Measurements from ENCODE around the gene TMCO4.

TMCO4 gene

GRCh38 chr1:19655718-19656080 is 144.0 kb downstream of the TMCO4 start:
- Histone ChIP-seq H3K27me3 (ENCODE audit: control insufficient read depth in 1 of 2, insufficient read depth in 2 of 2, low read length in 2 of 2) (no peaks in the 10 kb centered on the region), H3K9me3 (ENCODE audit: control insufficient read depth in 1 of 2, low read length in 2 of 2) (no peaks in the 10 kb centered on the region), H3K4me3 (ENCODE audit: low read depth in 1 of 2, low read length in 2 of 2) (no peak overlapping the region), H3K4me1 (ENCODE audit: control insufficient read depth in 1 of 2, insufficient read depth in 2 of 2, low read length in 2 of 2) (peaks cover 25 to 32% of the 10 kb centered on the region in 2 donors), H3K36me3 (ENCODE audit: control insufficient read depth in 1 of 2, insufficient read depth in 2 of 2, low read length in 2 of 2) (peaks cover 12 to 51% of the 10 kb centered on the region in 2 donors), H3K27ac (ENCODE audit: low read depth, low read length) (no peak overlapping the region), H3K9ac (ENCODE audit: low read depth in 1 of 2, low read length in 2 of 2) (no peak overlapping the region)

- H3K27me3 ChIP-seq (ENCODE audit: control insufficient read depth in 1 of 2, insufficient read depth in 2 of 2, low read length in 2 of 2): no peaks in the 10 kb centered on the region
- peaks cover 31 to 38% of the 10 kb centered on the region in 2 donors for H3K4me1 ChIP-seq (ENCODE audit: control insufficient read depth in 1 of 2, insufficient read depth in 2 of 2, low read length in 2 of 2)
- peak overlapping the region in 1 of 2 donors; percentile 11 for H3K9ac ChIP-seq (ENCODE audit: low read depth in 1 of 2, low read length in 2 of 2)
- no peak overlapping the region for H3K4me3 ChIP-seq (ENCODE audit: low read depth in 1 of 2, low read length in 2 of 2)
- no peak overlapping the region for H3K27ac ChIP-seq (ENCODE audit: low read depth, low read length)
- no peaks in the 10 kb centered on the region for H3K9me3 ChIP-seq (ENCODE audit: control insufficient read depth in 1 of 2, low read length in 2 of 2)
- peaks cover 12 to 51% of the 10 kb centered on the region in 2 donors for H3K36me3 ChIP-seq (ENCODE audit: control insufficient read depth in 1 of 2, insufficient read depth in 2 of 2, low read length in 2 of 2)
Observed at GRCh38 chr1:19654886-19655717, 144.6 kb downstream of the TMCO4 start.

GRCh38 chr1:19654386-19654785 is 145.3 kb downstream of the TMCO4 start:
- H3K4me3 ChIP-seq (ENCODE audit: low read depth in 1 of 2, low read length in 2 of 2): no peak overlapping the region
- H3K9ac ChIP-seq (ENCODE audit: low read depth in 1 of 2, low read length in 2 of 2): peak overlapping the region in 1 of 2 donors; percentile 11
- H3K9me3 ChIP-seq (ENCODE audit: control insufficient read depth in 1 of 2, low read length in 2 of 2): no peaks in the 10 kb centered on the region
- H3K27me3 ChIP-seq (ENCODE audit: control insufficient read depth in 1 of 2, insufficient read depth in 2 of 2, low read length in 2 of 2): no peaks in the 10 kb centered on the region
- H3K4me1 ChIP-seq (ENCODE audit: control insufficient read depth in 1 of 2, insufficient read depth in 2 of 2, low read length in 2 of 2): peaks cover 35 to 38% of the 10 kb centered on the region in 2 donors
- H3K36me3 ChIP-seq (ENCODE audit: control insufficient read depth in 1 of 2, insufficient read depth in 2 of 2, low read length in 2 of 2): peaks cover 12 to 51% of the 10 kb centered on the region in 2 donors
- H3K27ac ChIP-seq (ENCODE audit: low read depth, low read length): no peak overlapping the region

- Histone ChIP-seq H3K27ac (ENCODE audit: low read depth, low read length) (no peak overlapping the region), H3K9ac (ENCODE audit: low read depth in 1 of 2, low read length in 2 of 2) (peak overlapping the region; percentile 47 to 52), H3K36me3 (ENCODE audit: control insufficient read depth in 1 of 2, insufficient read depth in 2 of 2, low read length in 2 of 2) (peaks cover 10 to 31% of the 10 kb centered on the region in 2 donors), H3K27me3 (ENCODE audit: control insufficient read depth in 1 of 2, insufficient read depth in 2 of 2, low read length in 2 of 2) (no peaks in the 10 kb centered on the region), H3K9me3 (ENCODE audit: control insufficient read depth in 1 of 2, low read length in 2 of 2) (no peaks in the 10 kb centered on the region), H3K4me3 (ENCODE audit: low read depth in 1 of 2, low read length in 2 of 2) (no peak overlapping the region), H3K4me1 (ENCODE audit: control insufficient read depth in 1 of 2, insufficient read depth in 2 of 2, low read length in 2 of 2) (peaks cover 57 to 62% of the 10 kb centered on the region in 2 donors)
Observed at GRCh38 chr1:19651141-19651737, 148.5 kb downstream of the TMCO4 start.

DNA sequence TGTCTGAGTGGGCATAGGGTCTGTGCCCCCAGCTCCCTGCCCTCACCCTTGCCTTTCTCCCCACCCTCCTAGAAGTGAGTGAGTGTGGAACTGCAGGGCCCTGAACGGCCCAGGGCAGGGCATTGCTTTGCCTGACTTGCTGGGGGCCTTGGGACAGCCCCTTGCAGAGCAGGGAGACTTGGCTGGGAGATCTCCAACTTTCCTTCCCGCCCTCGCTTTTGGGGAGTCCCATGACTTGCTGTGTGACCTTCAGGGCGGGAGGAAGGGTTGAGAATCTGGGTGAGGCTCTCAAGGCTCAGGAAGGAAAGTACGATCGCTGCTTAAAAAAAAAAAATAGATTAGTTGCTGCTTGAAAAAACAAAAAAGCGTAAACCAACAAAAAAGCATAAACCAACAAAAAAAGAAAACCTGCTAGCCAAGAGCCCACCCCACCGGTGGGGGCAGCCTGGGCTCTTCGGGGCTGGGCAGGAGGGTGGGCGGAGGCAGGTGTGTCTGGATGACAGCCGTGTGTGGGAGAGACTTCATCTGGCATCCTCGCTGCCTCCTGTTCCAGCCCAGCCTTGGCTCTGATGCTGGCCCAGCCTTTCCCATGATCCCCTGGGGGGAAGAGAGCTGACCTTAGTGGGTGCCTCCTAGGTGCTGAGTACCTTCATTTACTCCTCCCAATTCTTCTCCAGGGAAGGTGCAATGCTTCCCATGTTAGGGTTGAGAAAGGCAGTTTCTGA is 149.1 kb downstream of the TMCO4 start:
- H3K4me3 ChIP-seq (ENCODE audit: low read depth in 1 of 2, low read length in 2 of 2): peak overlapping the region in 1 of 2 donors; percentile 32
- H3K36me3 ChIP-seq (ENCODE audit: control insufficient read depth in 1 of 2, insufficient read depth in 2 of 2, low read length in 2 of 2): peaks cover 5 to 26% of the 10 kb centered on the region in 2 donors
- H3K27me3 ChIP-seq (ENCODE audit: control insufficient read depth in 1 of 2, insufficient read depth in 2 of 2, low read length in 2 of 2): no peaks in the 10 kb centered on the region
- peaks cover 63 to 68% of the 10 kb centered on the region in 2 donors for H3K4me1 ChIP-seq (ENCODE audit: control insufficient read depth in 1 of 2, insufficient read depth in 2 of 2, low read length in 2 of 2)
- no peak overlapping the region for H3K27ac ChIP-seq (ENCODE audit: low read depth, low read length)
- no peaks in the 10 kb centered on the region for H3K9me3 ChIP-seq (ENCODE audit: control insufficient read depth in 1 of 2, low read length in 2 of 2)
- peak overlapping the region; percentile 52 to 54 for H3K9ac ChIP-seq (ENCODE audit: low read depth in 1 of 2, low read length in 2 of 2)

- no peaks in the 10 kb centered on the region for H3K27me3 ChIP-seq (ENCODE audit: control insufficient read depth in 1 of 2, insufficient read depth in 2 of 2, low read length in 2 of 2)
- peaks cover 51 to 53% of the 10 kb centered on the region in 2 donors for H3K4me1 ChIP-seq (ENCODE audit: control insufficient read depth in 1 of 2, insufficient read depth in 2 of 2, low read length in 2 of 2)
- peak overlapping the region in 1 of 2 donors; percentile 40 for H3K4me3 ChIP-seq (ENCODE audit: low read depth in 1 of 2, low read length in 2 of 2)
- peak overlapping the region; percentile 20 for H3K27ac ChIP-seq (ENCODE audit: low read depth, low read length)
- H3K36me3 ChIP-seq (ENCODE audit: control insufficient read depth in 1 of 2, insufficient read depth in 2 of 2, low read length in 2 of 2): peaks cover 0 to 8% of the 10 kb centered on the region in 2 donors
- no peaks in the 10 kb centered on the region for H3K9me3 ChIP-seq (ENCODE audit: control insufficient read depth in 1 of 2, low read length in 2 of 2)
- H3K9ac ChIP-seq (ENCODE audit: low read depth in 1 of 2, low read length in 2 of 2): peak overlapping the region; percentile 15 to 98
Observed at GRCh38 chr1:19648689-19649088, 151.0 kb downstream of the TMCO4 start.

- peaks cover 51 to 52% of the 10 kb centered on the region in 2 donors for H3K4me1 ChIP-seq (ENCODE audit: control insufficient read depth in 1 of 2, insufficient read depth in 2 of 2, low read length in 2 of 2)
- H3K4me3 ChIP-seq (ENCODE audit: low read depth in 1 of 2, low read length in 2 of 2): peak overlapping the region; percentile 92 to 93
Observed at GRCh38 chr1:19648239-19648638, 151.5 kb downstream of the TMCO4 start.

GRCh38 chr1:19647643-19648042 is 152.1 kb downstream of the TMCO4 start:
- Histone ChIP-seq H3K27me3 (ENCODE audit: control insufficient read depth in 1 of 2, insufficient read depth in 2 of 2, low read length in 2 of 2) (no peaks in the 10 kb centered on the region), H3K4me3 (ENCODE audit: low read depth in 1 of 2, low read length in 2 of 2) (peak overlapping the region; percentile 92 to 93), H3K9me3 (ENCODE audit: control insufficient read depth in 1 of 2, low read length in 2 of 2) (no peaks in the 10 kb centered on the region), H3K36me3 (ENCODE audit: control insufficient read depth in 1 of 2, insufficient read depth in 2 of 2, low read length in 2 of 2) (peaks cover 0 to 8% of the 10 kb centered on the region in 2 donors), H3K9ac (ENCODE audit: low read depth in 1 of 2, low read length in 2 of 2) (peak overlapping the region; percentile 97 to 98), H3K4me1 (ENCODE audit: control insufficient read depth in 1 of 2, insufficient read depth in 2 of 2, low read length in 2 of 2) (peaks cover 51 to 58% of the 10 kb centered on the region in 2 donors), H3K27ac (ENCODE audit: low read depth, low read length) (no peak overlapping the region)

More at GRCh38 chr1:19648239-19648638, 151.5 kb downstream of the TMCO4 start:
- no peaks in the 10 kb centered on the region for H3K9me3 ChIP-seq (ENCODE audit: control insufficient read depth in 1 of 2, low read length in 2 of 2)
- H3K27ac ChIP-seq (ENCODE audit: low read depth, low read length): peak overlapping the region; percentile 20
- H3K9ac ChIP-seq (ENCODE audit: low read depth in 1 of 2, low read length in 2 of 2): peak overlapping the region; percentile 15 to 98
- peaks cover 0 to 8% of the 10 kb centered on the region in 2 donors for H3K36me3 ChIP-seq (ENCODE audit: control insufficient read depth in 1 of 2, insufficient read depth in 2 of 2, low read length in 2 of 2)
- H3K27me3 ChIP-seq (ENCODE audit: control insufficient read depth in 1 of 2, insufficient read depth in 2 of 2, low read length in 2 of 2): no peaks in the 10 kb centered on the region

DNA sequence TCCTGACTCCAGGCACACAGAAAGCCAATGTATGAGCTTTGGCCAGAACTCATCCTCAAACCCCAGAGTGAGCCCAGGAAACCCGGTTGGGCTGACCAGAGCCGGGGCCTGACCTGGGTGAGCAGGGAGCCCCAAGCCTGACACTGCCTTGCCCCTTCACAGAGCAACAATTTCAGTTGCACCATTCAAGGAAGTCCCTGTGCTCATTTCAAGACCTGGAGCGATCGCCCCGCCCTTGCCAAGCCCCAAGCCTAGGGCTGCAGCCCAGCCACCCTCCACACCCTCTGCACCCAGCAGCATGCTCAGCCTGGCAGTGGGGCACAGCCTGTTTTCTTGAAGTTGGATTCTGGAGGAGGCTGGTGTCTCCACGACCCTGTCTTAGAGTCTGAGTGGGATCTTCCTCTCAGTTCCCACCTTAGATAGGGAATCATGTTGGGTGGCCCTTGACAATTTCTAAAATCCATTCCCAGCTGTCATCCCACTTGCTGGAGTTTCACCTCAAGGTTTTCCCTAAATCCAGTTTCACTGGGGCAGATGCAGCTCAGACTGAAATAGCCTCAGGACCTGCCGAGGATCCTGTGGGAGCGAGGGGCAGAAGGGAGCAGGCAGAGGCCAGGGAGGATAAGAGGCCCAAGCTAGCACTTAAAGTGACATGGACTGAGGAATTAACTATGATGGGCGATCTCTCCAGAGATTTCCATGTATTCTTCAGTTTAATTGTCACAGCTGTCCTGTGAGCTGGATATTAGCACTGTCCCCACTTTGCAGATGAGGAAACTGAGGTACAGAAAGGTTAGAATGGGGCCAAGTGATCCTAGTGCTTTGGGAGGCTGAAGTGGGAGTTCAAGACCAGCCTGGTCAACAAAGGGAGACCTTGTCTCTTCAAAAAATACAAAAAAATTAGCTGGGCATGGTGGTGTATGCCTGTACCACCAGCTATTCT is 153.1 kb downstream of the TMCO4 start:
- peak overlapping the region; percentile 97 to 98 for H3K9ac ChIP-seq (ENCODE audit: low read depth in 1 of 2, low read length in 2 of 2)
- H3K4me1 ChIP-seq (ENCODE audit: control insufficient read depth in 1 of 2, insufficient read depth in 2 of 2, low read length in 2 of 2): peaks cover 51 to 59% of the 10 kb centered on the region in 2 donors

More for the DNA sequence above, 153.1 kb downstream of the TMCO4 start:
- Histone ChIP-seq H3K36me3 (ENCODE audit: control insufficient read depth in 1 of 2, insufficient read depth in 2 of 2, low read length in 2 of 2) (no peaks in the 10 kb centered on the region), H3K27ac (ENCODE audit: low read depth, low read length) (peak overlapping the region; percentile 93), H3K4me3 (ENCODE audit: low read depth in 1 of 2, low read length in 2 of 2) (peak overlapping the region; percentile 92 to 93), H3K27me3 (ENCODE audit: control insufficient read depth in 1 of 2, insufficient read depth in 2 of 2, low read length in 2 of 2) (no peaks in the 10 kb centered on the region), H3K9me3 (ENCODE audit: control insufficient read depth in 1 of 2, low read length in 2 of 2) (no peaks in the 10 kb centered on the region)

Data from duodenal mucosa (tissue), 2 donors.